Activated naive CD4-positive, alpha-beta T cell treated with anti-CD3 and anti-CD28 coated beads, Interleukin-2, amount 50 U/mL, for 16 hours (primary cell): Measurements from ENCODE around the gene SLC30A1.

Experiments
- DNase-seq: peaks from one replicate; pipeline ENCODE4 v3.0.0-alpha.2; 2020

The SLC30A1 gene

DNA sequence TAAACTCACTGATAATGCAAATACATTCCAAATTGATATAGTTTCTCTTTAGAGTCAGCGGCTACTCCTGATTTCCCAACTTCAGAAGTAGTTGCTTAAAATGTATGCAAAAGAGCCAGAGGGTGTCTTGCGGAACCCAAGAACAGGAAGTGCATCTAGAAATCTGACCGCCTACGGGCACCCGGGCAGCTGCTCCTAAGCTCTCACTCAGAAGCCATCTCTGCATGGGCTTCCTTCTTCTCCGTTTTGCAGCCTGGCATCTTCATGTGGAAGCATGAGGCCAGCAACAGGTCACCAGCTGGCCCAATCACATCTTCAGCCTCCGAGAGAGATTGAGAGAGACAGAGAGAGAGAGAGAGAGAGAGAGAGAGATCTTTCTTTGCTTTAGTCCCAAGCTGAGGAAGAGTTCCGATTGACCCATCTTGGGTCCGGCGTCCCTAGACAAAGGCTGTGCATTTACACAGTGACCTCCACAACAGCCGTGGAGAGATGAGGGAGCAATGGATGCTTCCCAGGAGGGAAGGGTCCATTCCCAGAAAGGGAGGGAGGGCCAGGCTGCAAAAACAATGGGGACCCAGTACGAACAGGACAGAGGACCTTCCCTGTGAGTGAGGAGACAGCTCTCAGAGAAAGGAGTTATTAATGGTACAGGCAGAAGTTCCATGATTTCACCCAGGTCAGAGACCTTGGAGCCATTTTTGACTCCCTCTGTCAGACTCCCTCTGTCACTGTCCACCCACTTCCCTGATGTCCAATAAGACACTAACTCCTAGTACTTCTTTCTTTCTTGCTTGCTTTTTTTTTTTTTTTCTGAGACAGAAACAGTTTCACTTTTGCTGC is 28.2 kb upstream of the SLC30A1 start:
- no peak for DNase-seq

DNA sequence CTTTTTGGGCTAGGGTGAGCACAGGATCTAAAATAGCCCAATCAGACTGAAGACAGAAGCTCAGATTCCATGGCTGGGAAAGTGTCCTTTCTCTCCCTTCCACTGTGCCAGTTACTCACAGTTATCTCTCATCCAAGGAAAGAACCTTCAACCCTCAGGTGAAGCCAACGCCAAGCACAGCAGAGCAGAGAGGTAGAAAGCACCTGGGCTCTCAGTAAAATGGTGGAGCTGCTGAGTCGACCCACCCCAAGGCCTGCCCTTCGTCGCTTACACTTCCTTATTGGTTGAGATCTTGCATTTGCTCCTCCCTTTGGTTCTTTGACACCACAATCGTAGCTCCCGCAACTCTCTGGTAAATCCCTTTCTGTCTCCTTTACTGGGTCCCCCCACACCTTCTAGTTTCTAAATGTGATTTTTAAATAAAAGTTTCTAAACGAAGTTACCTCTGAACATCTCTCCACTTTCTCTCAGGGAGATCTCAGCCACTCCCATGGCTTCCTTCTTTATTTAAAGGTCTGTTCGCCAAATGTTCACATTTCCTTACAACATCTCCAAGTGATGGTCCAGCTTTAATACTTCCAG is 27.5 kb upstream of the SLC30A1 start:
- DNase-seq = no peak

DNA sequence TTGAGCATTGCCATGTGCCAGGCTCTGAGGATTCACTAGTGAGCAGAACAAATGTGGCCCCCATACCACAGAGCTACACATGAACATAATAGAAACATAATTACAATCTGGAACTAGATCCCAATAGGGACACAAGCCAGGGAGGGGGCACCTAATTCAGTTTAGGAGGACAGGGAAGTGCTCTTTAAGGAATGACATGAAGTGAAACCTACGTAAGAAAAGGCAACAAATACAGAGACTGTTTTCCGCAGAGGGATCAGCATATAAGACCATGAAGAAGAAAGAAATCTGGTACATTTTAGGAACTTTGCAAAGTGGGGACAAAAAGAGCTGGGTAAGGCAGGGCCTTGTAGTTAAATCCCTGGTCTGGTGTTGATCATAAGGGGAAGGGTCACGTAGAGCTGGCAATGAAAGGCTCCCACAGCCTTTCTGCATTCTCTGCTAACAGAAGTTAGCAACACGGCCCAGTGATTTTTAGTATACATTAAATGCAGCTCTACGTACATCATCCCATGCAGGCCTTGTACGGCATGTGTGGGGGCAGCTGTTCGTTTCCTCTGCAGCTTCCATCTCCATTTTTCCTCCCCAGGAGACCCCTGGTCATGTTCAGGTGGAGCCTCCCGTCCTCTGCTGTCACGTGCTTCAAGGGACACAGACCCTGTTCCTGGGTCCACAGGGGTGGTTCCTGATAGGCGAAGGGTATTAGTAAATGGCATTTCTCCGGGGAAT is 26.8 kb upstream of the SLC30A1 start:
- DNase-seq = no peak

DNA sequence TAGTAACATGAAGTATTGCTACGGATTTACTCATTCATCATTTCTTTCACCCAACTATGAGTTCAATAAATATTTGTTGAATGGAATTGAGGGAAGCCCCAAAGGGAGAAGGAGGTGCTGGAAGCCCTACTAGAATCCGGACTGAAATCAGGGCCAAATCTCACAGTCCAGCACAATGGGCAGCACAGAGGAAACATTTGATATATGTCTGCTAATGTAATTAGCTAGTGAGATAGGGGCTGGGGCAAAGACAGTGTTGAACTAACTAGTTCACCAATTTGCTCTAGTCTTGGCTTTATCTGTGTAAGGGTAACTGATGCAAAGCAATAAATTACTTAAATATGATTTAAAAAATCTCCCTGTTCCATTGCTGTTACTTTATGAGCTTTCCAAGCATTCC is 26.1 kb upstream of the SLC30A1 start:
- DNase-seq = no peak

DNA sequence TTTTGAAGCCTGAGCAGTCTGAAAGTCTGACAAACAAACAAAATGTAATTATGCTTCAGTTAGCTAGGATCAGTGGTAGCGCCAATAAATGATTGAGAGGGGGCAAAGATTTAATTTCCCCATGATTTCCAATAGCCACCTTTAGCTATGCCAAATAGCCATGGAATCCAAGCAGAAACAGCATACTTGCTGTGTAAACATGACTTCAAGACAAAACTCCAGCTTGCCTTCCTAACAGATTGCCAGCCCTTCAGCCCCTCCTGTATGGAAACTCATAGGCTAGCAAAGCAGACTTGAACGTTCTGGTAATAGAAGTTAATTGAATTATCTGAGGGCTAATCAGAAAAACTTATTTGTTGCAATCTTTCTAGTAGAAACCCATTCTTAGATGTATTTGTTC is 25.6 kb upstream of the SLC30A1 start:
- DNase-seq = no peak

DNA sequence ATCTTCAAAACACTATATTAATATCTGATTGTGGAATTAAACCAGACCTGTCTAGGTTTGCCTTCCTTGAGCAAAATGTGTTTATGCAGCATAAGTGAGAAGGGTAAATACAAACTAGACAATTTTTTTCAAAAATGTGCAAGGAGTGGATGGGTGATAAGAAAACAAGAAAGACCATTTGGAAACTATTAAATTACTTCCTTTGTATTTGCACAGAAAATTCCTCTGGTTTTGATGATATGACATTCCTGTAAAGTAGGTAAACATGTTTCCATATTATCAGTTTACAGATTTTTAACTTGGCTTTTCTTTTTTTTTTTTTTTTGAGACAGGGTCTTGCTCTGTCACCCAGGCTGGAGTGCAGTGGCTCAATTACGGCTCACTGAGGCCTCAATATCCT is 24.8 kb upstream of the SLC30A1 start:
- no peak for DNase-seq

DNA sequence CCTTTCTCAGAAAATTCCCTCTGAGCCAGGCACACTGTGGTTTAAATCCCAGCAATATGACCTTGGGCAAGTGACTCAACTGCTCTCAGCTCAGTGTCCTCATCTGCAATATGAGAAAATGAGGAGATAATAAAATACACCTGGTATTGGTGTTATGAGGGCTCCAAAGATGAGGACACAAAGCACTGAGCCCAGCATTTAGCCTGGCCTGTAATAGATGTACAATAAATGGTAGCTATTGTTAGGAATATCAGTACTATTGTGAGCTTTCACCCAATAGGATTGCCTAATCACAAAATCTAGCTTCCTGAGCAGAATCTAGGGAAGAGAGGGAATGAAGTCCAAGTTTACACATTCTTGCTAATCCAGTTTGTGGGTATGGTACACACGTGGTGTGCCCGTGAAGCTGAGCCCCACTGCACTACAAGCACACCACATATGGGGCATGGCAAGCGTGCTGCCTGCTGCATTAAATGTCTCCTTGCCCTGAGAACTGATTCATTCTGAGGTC is 24.3 kb upstream of the SLC30A1 start:
- DNase-seq = no peak

DNA sequence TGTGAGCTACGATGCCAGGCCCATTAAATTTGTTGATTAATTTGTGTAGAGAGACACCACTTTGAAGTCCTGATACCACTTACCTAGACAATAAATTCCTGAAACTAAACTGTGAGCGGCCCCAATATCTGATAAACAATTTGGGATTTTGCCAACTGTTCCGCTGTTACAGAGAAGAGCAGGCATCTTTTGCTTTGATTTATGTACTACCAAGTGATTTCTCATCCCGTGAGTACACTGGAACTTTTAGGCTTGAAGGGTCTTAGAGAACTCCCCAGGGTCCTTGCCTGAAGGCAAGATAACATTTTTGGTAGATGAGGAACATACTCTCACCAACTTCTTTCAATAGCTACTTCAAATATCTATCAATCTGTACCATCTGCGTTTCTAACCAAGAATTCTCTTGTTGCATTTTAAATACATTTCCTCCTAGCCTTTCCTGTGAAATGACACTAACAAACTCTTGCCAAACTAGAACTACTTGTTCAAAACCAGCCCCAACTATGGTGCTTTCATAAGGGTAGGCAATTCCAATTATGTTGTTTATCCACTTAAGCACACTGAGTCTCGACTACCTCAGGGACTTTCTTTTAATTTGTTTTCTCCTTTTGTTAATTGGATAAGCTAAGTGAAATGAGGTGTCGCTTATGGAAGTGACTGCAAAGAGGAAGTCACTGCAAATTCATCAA is 23.2 kb upstream of the SLC30A1 start:
- no peak for DNase-seq

DNA sequence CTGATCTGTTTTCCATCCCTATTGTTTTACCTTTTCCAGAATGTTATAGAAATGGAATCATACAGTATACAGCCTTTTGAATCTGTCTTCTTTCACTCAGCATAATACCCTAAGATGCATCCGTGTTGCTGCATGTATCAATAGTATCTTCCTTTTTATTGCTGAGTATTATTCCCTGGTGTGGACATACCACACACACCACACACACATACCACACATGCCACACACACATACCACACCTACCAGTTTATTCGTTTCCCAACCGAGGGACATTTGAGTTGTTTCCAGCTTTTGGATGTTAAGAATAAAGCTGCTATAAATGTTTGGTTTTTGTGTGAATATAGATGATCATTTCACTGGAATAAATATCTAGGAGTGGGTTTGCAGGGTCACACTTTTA is 22.2 kb upstream of the SLC30A1 start:
- DNase-seq = no peak

DNA sequence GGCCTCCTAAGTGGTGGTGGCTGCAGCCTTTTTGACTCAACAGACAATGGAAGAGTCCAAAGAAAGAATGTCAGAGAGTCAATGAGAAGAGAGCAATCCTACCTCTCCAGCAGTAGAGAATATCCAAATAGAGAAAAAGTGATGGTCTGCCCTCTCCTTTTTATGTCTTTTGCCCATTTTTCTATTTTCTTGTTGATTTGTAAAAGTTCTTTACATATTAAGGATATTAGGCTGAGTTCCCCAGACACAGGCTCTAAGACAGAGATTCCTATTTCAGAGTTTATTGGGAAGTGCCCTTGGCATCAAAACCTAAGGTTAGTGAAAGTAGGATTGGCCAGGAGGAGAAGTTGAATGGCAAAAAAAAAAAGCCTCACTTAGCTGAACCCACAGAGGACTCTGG is 20.3 kb upstream of the SLC30A1 start:
- DNase-seq = no peak

DNA sequence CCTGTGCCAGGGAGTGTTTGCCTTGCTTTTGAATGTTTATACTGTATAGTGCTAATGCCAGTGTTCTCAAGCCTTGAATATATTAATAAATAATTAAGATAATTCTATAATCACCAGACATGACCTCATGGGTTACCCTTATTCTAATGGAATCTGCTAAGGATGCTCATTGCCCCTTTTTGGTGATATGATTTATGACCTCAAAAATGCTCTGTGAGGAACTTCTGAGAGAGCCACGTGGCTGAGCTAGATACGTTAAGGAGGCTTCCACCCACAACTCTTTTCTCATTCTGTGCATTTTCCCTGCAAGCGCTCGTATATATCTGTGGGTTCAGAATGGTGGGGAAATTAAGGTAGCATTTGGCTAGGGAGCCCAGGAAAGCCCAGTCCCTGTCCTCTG is 19.6 kb upstream of the SLC30A1 start:
- no peak for DNase-seq

DNA sequence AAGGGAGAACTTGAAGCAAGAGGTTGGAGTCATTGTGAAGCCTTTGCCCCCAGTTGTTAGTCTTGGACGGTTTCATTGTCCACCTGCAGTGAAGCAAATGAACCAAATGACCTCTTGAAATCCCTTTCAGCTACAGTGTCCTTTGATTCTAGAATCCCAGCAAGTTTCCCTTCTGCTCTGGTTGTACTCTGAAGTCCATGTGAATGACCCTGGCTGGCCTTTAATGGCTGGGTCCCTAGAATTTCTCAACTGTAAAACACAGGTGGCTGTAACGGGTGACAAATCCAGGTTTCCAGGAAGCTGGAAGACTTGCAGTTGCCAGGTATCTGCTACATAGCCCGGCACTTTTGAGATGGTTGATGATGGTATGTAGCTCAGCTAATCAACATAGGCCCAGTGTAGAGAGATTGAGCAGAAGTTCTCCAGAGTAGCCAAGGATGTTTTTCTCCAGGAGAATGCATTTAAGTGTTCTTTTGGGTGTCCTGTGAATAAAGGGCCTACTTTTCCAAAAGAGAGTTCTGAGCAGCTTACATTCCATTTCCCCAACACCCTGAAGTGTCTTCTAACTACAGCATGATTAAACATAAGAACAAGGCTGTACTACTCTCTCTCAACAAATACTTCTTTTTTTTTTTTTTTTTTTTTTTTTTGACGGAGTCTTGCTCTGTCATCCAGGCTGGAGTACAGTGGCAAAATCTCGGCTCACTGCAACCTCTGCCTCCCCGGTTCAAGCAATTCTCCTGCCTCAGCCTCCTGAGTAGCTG is 17.6 kb upstream of the SLC30A1 start:
- no peak for DNase-seq

DNA sequence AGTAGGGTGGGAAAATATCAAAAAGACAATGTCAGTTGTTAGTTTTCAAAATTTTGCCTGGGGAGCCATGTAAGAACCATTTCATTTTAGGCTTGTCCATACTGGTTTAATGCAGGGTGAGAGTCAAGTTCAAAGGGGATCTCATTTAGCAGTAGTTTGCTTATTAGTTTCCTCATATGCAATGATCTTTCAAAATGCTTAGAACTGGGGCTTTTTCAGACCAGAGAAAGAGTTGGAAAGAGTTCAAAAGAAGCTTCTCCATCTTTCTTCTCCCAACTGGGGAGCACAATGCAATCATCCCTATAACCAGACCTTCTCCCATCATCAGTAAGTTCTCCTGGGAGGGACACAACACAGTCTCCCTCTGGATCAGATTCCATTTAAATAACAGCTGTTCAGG is 16.5 kb upstream of the SLC30A1 start:
- no peak for DNase-seq

DNA sequence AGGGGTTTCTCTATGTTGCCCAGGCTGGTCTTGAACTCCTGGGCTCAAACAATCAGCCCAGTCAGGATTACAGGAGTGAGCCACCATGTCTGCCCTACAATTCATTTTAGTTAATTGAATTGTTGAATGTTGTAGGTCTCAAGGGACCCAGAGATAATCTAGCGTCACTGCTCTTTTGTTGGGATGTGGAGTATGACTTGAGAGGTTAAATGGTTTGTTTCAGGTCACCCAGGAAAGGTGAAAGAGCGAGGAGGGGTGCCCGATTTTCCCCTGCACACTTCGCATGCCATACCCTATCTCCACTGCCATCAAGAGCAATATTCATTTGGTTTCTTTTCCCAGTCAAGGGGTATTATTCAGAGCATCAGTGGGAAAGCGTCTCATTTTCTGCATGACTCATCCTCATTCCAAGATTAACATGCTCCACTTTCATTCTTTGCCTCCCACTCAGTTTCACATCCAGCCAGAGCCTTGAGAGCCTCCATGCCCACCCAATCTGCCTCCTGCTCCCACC is 13.1 kb upstream of the SLC30A1 start:
- DNase-seq = no peak

DNA sequence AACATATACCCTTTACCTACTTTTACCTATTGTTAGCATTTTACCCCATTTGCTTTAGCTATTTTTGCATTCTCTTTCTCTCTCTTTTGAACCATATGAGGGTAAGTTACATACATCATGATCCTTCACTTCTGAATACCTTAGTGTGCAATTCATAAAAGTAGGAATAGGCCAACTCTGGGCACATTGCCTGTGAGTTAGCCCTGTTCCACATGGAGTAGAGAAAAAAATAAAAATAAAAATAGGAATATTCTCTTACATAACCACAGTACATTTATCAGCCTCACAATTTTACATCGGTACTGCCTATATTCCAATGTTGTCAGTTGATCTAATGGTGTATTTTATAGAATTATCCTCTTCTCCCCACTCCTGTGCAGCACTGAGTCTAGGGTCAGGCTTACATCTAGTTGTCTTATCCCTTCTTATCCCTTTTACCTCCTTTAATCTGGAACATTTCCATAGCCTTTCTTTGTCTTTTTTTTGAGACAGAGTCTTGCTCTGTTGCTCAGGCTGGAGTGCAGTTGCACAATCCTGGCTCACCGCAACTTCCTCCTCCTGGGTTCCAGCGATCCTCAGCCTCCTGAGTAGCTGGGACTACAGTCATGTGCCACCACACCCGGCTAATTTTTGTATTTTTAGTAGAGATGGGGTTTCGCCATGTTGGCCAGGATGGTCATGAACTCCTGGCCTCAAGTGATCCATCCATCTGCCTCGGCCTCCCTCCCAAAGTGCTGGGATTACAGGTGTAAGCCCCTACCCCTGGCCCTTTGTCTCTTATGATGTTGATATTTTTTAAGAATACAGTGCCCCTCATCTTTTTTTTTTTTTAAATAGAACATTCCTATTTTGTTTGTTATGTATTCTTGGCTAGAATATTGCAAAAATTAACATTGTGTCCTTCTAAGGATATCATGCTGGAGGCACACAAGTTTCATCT is 11.1 kb upstream of the SLC30A1 start:
- no peak for DNase-seq

DNA sequence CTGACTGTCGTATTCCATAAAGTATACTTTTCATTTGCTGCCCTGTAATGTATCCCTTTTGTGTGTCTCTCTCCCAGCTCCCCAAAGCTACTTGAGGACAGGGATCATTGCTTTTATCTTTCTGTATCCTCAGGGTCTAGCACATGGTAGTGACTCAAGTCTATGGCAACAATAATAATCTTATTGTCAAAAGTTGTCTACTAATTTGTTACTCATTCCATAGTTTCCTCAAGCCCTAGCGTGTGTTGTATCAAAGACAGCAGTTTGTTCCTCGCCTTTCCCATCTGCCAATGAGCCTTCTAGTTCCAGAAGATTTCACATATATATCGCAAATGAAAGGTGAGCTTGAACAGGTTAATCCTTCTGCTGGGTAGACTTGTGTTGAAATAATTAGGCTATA is 9.8 kb upstream of the SLC30A1 start:
- no peak for DNase-seq

DNA sequence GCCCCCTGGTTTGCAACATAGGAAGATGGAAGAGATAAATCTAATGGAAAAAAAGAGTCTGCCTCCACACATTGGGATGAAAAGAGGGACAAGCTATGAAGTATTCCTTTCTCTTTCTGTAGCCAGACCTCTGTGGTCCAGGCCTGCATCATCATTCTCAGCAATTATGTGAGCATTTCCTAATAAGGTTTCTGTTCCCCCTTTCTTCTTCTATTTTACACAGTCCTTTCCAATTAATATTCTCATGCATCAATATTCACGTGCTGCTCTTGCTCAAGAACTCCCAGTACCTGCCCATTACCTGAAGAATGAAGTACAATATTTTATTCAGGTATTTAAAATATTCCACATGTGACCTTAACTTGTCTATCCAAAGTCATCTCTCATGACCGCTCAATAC is 8.2 kb upstream of the SLC30A1 start:
- DNase-seq = no peak

DNA sequence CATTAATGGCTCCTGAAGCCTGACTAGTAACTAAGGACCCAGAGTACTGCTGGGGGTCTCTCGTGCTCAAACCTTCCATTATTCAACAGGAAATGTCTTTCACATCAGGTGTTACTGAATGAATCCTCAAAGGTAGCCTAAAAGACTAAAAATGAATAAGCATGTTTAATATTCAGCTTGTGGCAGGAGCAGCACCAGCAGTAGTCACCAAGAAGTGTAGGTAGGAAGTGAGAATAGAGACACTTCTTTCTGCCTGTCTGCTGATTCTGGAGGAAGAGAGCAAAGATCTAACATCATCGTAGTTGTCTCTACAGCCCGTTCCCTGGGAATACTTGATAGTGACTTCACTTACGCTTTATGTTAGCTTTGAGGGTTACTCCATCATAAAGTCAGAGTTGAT is 7.6 kb upstream of the SLC30A1 start:
- no peak for DNase-seq

DNA sequence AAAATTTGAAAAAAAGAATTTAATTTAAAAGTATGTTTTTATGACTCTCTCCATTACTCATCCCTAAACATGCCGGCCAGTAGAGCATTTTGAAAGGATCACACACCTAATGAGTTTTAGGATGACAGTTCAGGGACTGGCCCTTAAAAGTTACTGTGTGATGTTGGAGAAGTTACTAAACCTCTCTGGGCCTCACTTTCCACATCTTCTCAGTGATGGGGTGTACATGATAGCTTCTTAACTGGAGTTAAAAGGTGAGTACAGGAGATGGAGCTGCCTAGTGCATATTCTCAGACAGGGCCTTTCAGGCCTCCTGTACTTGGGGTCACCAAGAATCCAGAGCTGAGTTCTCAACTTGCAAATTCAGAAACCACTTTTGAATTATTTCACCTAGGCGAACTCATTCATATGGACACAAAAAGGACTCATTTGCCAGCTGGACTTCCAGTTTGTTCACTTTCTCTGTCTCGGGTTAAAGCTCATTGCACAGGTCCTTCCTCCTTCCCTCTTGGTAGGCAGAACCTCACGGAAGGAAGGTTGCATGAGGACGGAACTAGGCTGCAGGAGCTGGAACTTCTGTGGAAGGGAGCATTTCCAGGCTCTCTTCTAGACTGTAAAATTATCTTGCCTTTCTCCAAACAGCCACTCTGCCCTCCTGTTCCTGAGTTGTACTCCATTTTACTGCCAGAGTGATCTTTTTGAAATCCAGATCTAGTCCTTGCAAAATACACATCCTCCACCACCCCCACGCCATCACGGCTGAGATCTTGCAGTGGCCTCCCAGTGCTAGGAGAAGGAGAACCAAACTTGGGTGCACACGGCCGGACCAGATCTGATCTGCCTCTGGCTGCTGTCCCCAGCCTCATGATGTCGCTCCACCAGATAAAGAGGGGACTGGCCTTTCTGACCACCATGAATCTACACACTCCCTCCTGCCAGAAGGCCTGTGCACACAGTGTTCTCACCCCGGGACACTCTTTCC is 4.3 kb upstream of the SLC30A1 start:
- no peak for DNase-seq

DNA sequence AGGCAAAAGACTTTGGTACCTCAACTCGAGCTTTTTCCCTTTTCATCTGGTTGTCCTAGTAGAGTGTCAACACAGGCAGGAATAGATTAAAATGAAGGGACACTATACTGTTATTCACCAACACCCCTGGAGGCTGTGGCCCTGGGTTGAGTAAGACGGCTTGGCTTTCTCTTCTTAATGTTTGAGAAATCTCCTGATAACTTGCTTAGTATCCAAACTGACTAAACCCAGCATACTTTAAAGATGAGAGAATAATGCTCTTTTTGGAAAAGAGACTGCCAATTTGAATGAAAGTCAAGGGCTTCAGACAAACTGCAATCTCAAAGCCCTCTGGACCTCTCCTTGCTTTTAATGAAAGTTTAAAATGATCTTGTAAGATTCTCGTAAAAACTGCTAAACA is 2.6 kb upstream of the SLC30A1 start:
- no peak for DNase-seq
